Gastrocnemius medialis (tissue), 4 donors: ENCODE data around the gene SPECC1L.

ENCODE experiments used
- POLR2A ChIP-seq, 2 donors: fragments of 450-650 bp; IDR thresholded peaks; one replicate each; pipeline ENCODE4 v1.6.1; 2017; ENCODE audit warnings: antibody characterized with exemption in 2 of 2, mild to moderate bottlenecking in 2 of 2, moderate library complexity in 2 of 2
- TF ChIP-seq, protein P1 (sequence below), 5 experiments: fragments of 450-650 bp in 3 of 5; fragments of 200-600 bp in 2 of 5; sonication (generic) in 2 of 5; IDR thresholded peaks in 4 of 5; conservative IDR thresholded peaks in 1 of 5; 1 replicate in 4 of 5; 2 replicates in 1 of 5; pipeline ENCODE4 v1.5.1; 2016 to 2019; ENCODE audit warnings: antibody characterized with exemption in 5 of 5, mild to moderate bottlenecking in 3 of 5, moderate library complexity in 3 of 5

DNA sequence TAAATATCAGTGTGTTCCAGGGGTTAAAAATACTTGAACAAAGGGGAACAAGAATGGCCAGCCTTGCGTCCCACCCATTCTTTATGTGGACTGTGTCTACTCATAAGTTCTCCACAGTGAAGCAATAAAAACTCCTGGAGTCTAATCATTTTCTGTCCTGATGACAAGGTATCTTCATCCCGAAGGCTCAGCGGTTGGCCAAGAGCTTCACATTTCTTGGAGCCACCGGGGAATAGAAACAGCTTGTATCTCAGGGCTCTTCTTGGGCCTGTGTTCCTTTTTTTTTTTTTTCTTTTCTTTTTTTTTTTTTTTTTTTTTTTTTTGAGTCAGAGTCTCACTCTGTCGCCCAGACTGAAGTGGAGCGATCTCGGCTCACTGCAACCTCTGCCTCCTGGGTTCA, 119.9 kb downstream of the SPECC1L start:
- TF ChIP-seq, protein P1, sequence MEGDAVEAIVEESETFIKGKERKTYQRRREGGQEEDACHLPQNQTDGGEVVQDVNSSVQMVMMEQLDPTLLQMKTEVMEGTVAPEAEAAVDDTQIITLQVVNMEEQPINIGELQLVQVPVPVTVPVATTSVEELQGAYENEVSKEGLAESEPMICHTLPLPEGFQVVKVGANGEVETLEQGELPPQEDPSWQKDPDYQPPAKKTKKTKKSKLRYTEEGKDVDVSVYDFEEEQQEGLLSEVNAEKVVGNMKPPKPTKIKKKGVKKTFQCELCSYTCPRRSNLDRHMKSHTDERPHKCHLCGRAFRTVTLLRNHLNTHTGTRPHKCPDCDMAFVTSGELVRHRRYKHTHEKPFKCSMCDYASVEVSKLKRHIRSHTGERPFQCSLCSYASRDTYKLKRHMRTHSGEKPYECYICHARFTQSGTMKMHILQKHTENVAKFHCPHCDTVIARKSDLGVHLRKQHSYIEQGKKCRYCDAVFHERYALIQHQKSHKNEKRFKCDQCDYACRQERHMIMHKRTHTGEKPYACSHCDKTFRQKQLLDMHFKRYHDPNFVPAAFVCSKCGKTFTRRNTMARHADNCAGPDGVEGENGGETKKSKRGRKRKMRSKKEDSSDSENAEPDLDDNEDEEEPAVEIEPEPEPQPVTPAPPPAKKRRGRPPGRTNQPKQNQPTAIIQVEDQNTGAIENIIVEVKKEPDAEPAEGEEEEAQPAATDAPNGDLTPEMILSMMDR (IDR thresholded peaks at IDR 0.05 in 4 of 5, conservative IDR thresholded peaks at IDR 0.05 in 1 of 5), result no peak
- no peak for TF ChIP-seq POLR2A (IDR thresholded peaks at IDR 0.05)
